GM23338 (cell line): ENCODE data around the gene SPECC1. TPM values are rescaled to one million over a fixed set of nuclear protein-coding genes. Genes with fewer than 3 reads are reported as not detected.

ENCODE experiments used
- ATAC-seq: fragments of 200-7000 bp; cut with Tn5 transposase; 3 replicates; pipeline ENCODE4 v1.9.1; 2020
- DNase-seq: peaks from one replicate; pipeline ENCODE4 v3.0.0-alpha.2; 2015; ENCODE audit warnings: low spot score
- H2AFZ ChIP-seq: fragments of 200-600 bp; sonication (generic); 2 replicates; pipeline ENCODE4 v1.8.0; 2016; ENCODE audit warnings: antibody characterized with exemption, mild to moderate bottlenecking, moderate library complexity
- H3F3A ChIP-seq: fragments of 200-600 bp; sonication (generic); replicated peaks from 2 replicates; pipeline ENCODE4 v1.8.0; 2017; ENCODE audit warnings: antibody characterized with exemption, mixed run types, low read depth
- H3K27ac ChIP-seq: fragments of 200-600 bp; sonication (generic); 2 replicates; pipeline ENCODE4 v1.6.1; 2016; ENCODE audit warnings: low read depth
- H3K27me3 ChIP-seq: fragments of 200-600 bp; sonication (generic); 2 replicates; pipeline ENCODE4 v1.8.0; 2016; ENCODE audit warnings: mild to moderate bottlenecking, mixed run types, moderate library complexity; ENCODE audit not compliant: insufficient read depth
- H3K36me3 ChIP-seq: fragments of 200-600 bp; sonication (generic); 2 replicates; pipeline ENCODE4 v1.8.0; 2016; ENCODE audit warnings: mild to moderate bottlenecking; ENCODE audit not compliant: insufficient read depth
- H3K4me1 ChIP-seq: fragments of 200-600 bp; sonication (generic); 2 replicates; pipeline ENCODE4 v1.8.0; 2016; ENCODE audit warnings: mild to moderate bottlenecking, moderate library complexity; ENCODE audit not compliant: insufficient read depth
- H3K4me2 ChIP-seq: fragments of 200-600 bp; sonication (generic); 2 replicates; pipeline ENCODE4 v1.7.1; 2017; ENCODE audit warnings: mixed run types
- H3K4me3 ChIP-seq: fragments of 200-600 bp; sonication (generic); 2 replicates; pipeline ENCODE4 v1.6.1; 2016; ENCODE audit warnings: mixed run types
- H3K79me2 ChIP-seq: fragments of 200-600 bp; sonication (generic); replicated peaks from 2 replicates; pipeline ENCODE4 v1.8.0; 2017; ENCODE audit warnings: mild to moderate bottlenecking; ENCODE audit not compliant: insufficient read depth
- H3K9me2 ChIP-seq: fragments of 200-600 bp; sonication (generic); 2 replicates; pipeline ENCODE4 v1.8.0; 2017; ENCODE audit not compliant: insufficient read depth
- H4K20me1 ChIP-seq: fragments of 200-600 bp; sonication (generic); replicated peaks from 2 replicates; pipeline ENCODE4 v1.8.0; 2017; ENCODE audit warnings: mild to moderate bottlenecking; ENCODE audit not compliant: insufficient read depth
- H3K27ac Mint-ChIP-seq: 2 replicates; pipeline ENCODE4 v1.8.0; 2020; ENCODE audit warnings: inconsistent platforms, mild to moderate bottlenecking, moderate library complexity, mixed read lengths
- H3K27me3 Mint-ChIP-seq: 3 replicates; pipeline ENCODE4 v1.8.0; 2022; ENCODE audit warnings: low read depth, mild to moderate bottlenecking, moderate library complexity, mixed read lengths, inconsistent platforms; ENCODE audit not compliant: insufficient read depth, poor library complexity
- H3K36me3 Mint-ChIP-seq: 3 replicates; pipeline ENCODE4 v1.8.0; 2021; ENCODE audit warnings: low read depth, mild to moderate bottlenecking, inconsistent platforms, moderate library complexity, mixed read lengths
- H3K4me1 Mint-ChIP-seq: 3 replicates; pipeline ENCODE4 v1.8.0; 2020; ENCODE audit warnings: mild to moderate bottlenecking, inconsistent platforms, mixed read lengths
- H3K4me3 Mint-ChIP-seq: 3 replicates; pipeline ENCODE4 v1.8.0; 2021; ENCODE audit warnings: moderate library complexity, mild to moderate bottlenecking, inconsistent platforms, mixed read lengths
- H3K9me3 Mint-ChIP-seq: 3 replicates; pipeline ENCODE4 v1.8.0; 2020; ENCODE audit warnings: moderate library complexity, mild to moderate bottlenecking, inconsistent platforms, mixed read lengths
- CREB1 ChIP-seq: fragments of 250-450 bp; sonication (Bioruptor Pico); IDR thresholded peaks from 2 replicates; pipeline ENCODE4 v1.5.0; 2020; ENCODE audit warnings: low read depth, mild to moderate bottlenecking, moderate library complexity
- CTCF ChIP-seq, 2 experiments: fragments of 200-600 bp in 1 of 2; sonication (generic) in 1 of 2; conservative IDR thresholded peaks; 2 replicates each; pipeline versions ENCODE4 v1.5.1 to v1.6.1; 2016 to 2017; ENCODE audit warnings: antibody characterized with exemption in 2 of 2, low read depth in 2 of 2, mild to moderate bottlenecking in 2 of 2, moderate library complexity in 1 of 2
- ETS1 ChIP-seq: IDR thresholded peaks from 2 replicates; pipeline ENCODE4 v1.6.1; 2016; ENCODE audit warnings: antibody characterized with exemption
- EZH2 ChIP-seq: fragments of 200-600 bp; sonication (generic); IDR thresholded peaks from one replicate; pipeline ENCODE4 v1.8.0; 2017; ENCODE audit warnings: antibody characterized with exemption, mild to moderate bottlenecking, low read depth; ENCODE audit not compliant: unreplicated experiment
- EZH2phosphoT487 ChIP-seq: fragments of 200-600 bp; sonication (generic); IDR thresholded peaks from one replicate; pipeline ENCODE4 v1.8.1; 2018; ENCODE audit warnings: antibody characterized with exemption; ENCODE audit not compliant: unreplicated experiment
- JUNB ChIP-seq: IDR thresholded peaks from one replicate; pipeline ENCODE4 v1.6.1; 2016; ENCODE audit warnings: antibody characterized with exemption; ENCODE audit not compliant: unreplicated experiment
- NANOG ChIP-seq: IDR thresholded peaks from 2 replicates; pipeline ENCODE4 v1.6.1; 2016; ENCODE audit warnings: antibody characterized with exemption, borderline replicate concordance
- POLR2AphosphoS5 ChIP-seq: IDR thresholded peaks from 2 replicates; pipeline ENCODE4 v1.6.1; 2016; ENCODE audit warnings: antibody characterized with exemption, low read depth
- REST ChIP-seq: IDR thresholded peaks from one replicate; pipeline ENCODE4 v1.6.1; 2018; ENCODE audit warnings: antibody characterized with exemption; ENCODE audit not compliant: unreplicated experiment
- STAT1 ChIP-seq: IDR thresholded peaks from one replicate; pipeline ENCODE4 v1.6.1; 2016; ENCODE audit warnings: antibody characterized with exemption; ENCODE audit not compliant: unreplicated experiment
- ZNF114 ChIP-seq: fragments of 250-450 bp; sonication (Bioruptor Pico); IDR thresholded peaks from 2 replicates; pipeline ENCODE4 v1.5.0; 2020; ENCODE audit warnings: mild to moderate bottlenecking, moderate library complexity
- ZNF331 ChIP-seq: fragments of 250-450 bp; sonication (Bioruptor Pico); IDR thresholded peaks from 2 replicates; pipeline ENCODE4 v1.5.0; 2020; ENCODE audit warnings: low read depth, mild to moderate bottlenecking, moderate library complexity
- ZNF462 ChIP-seq: fragments of 250-450 bp; sonication (Bioruptor Pico); IDR thresholded peaks from 2 replicates; pipeline ENCODE4 v1.5.0; 2020; ENCODE audit warnings: mild to moderate bottlenecking, moderate library complexity
- polyA plus RNA-seq: library from polyadenylated mRNA; unstranded; fragments of >200 nt; fragmentation: Nextera tagmentation; extraction: Ambion mirVana; gene quantifications from 2 replicates; pipeline ENCODE4 v1.2.1, GENCODE V29; 2016
- total RNA-seq: library from RNA; depleted of rRNA; stranded (reverse); fragments of >200 nt; shearing (Covaris generic); gene quantifications from 2 replicates; pipeline ENCODE4 v1.2.3, GENCODE V29; 2014

The SPECC1 gene
- total and polyA plus RNA-seq, 2 experiments from 2014 or later: 42.6 to 101 TPM

GRCh38 chr17:20314834-20315233 lies 305.7 kb downstream of the SPECC1 start:
- H3K36me3 ChIP-seq: 0 out of 2 replicates have a peak, but pooled peaks cover 2% of the 10 kb centered on the region
- no peak overlapping the region for H3K27ac ChIP-seq
- H3K79me2 ChIP-seq: no peaks in the 10 kb centered on the region
- TF ChIP-seq EZH2phosphoT487: no peak
- no peak for TF ChIP-seq ZNF462 (CRISPR knock-in tag)
- no peak for TF ChIP-seq NANOG
- no peak for TF ChIP-seq JUNB
- TF ChIP-seq REST: no peak
- TF ChIP-seq ETS1: no peak
- TF ChIP-seq POLR2AphosphoS5: no peak
- TF ChIP-seq ZNF114 (CRISPR knock-in tag): no peak
- TF ChIP-seq EZH2: no peak
- TF ChIP-seq ZNF331: no peak
- TF ChIP-seq STAT1: no peak
- TF ChIP-seq CREB1 (CRISPR knock-in tag): no peak
- no peak for TF ChIP-seq CTCF (conservative IDR thresholded peaks at IDR 0.05; ENCODE audit: low read depth in 2 of 2)
- H3K4me2 ChIP-seq: no peak overlapping the region
- Mint-ChIP-seq H3K27ac (no peak overlapping the region; the same call in 1 of the 2 replicates), H3K27me3 (peaks cover 6% of the 10 kb centered on the region), H3K4me3 (no peak overlapping the region), H3K4me1 (peaks cover 2% of the 10 kb centered on the region; the same call in 1 of the 3 replicates), H3K9me3 (no peaks in the 10 kb centered on the region; the same call in 2 of the 3 replicates), H3K36me3 (peaks cover 12% of the 10 kb centered on the region)
- H3F3A ChIP-seq: no peaks in the 10 kb centered on the region
- H4K20me1 ChIP-seq: no peaks in the 10 kb centered on the region; the same call in 1 of the 2 replicates
- DNase-seq (no peak), ATAC-seq (no peak)
- H3K9me2 ChIP-seq: no peaks in the 10 kb centered on the region
- H3K27me3 ChIP-seq: no peaks in the 10 kb centered on the region
- H2AFZ ChIP-seq: no peak overlapping the region
- no peak overlapping the region for H3K4me3 ChIP-seq
- H3K4me1 ChIP-seq: no peaks in the 10 kb centered on the region
